H1 (cell line): ENCODE data around the gene IPO13. TPM values are rescaled to one million over a fixed set of nuclear protein-coding genes. Genes with fewer than 3 reads are reported as not detected.

Source experiments
- EZH2 ChIP-seq: fragments of 200-600 bp; sonication (generic); IDR thresholded peaks from 2 replicates; pipeline ENCODE4 v1.7.1; 2012; ENCODE audit warnings: low read depth, mild to moderate bottlenecking, moderate library complexity, low read length, inconsistent platforms; ENCODE audit not compliant: severe bottlenecking
- KDM5A ChIP-seq: fragments of 200-600 bp; IDR thresholded peaks from 2 replicates; pipeline ENCODE4 v1.7.1; 2012; ENCODE audit warnings: mild to moderate bottlenecking, low read length, inconsistent platforms, mixed read lengths
- POLR2AphosphoS5 ChIP-seq: IDR thresholded peaks from 2 replicates; pipeline ENCODE4 v1.6.1; 2011; ENCODE audit warnings: low read depth, low read length
- polyA plus RNA-seq, 7 experiments: library from polyadenylated mRNA; depleted of rRNA in 3 of 7; stranded (reverse) in 5 of 7; unstranded in 2 of 7; fragments of >200 nt in 5 of 7; fragments of 200-250 nt in 2 of 7; gene quantifications; 1 replicate in 5 of 7; 2 replicates in 1 of 7; 4 replicates in 1 of 7; pipeline versions ENCODE4 v1.2.1 to v1.2.3, GENCODE V29; 2011 to 2013; ENCODE audit warnings: missing spikeins in 2 of 7, mixed read lengths in 2 of 7
- total RNA-seq: library from RNA; stranded (reverse); fragmentation: NEBNext Ultra II Directional; extraction: Animal tissue kit (Norgen Biotek cat#: 25700); gene quantifications from 2 replicates; pipeline ENCODE4 v1.2.1, GENCODE V29; 2021

The IPO13 gene
- total and polyA plus RNA-seq, 2 of the 8 experiments (the other 6 are each of a cell fraction or from before 2014, with no cell fraction given) = 23.0 to 27.0 TPM

GRCh38 chr1:44002165-44002564 lies 55.4 kb downstream of the IPO13 start (continued):
- TF ChIP-seq EZH2 = no peak
- no peak for TF ChIP-seq POLR2AphosphoS5
- TF ChIP-seq KDM5A = no peak
